Neural cell (in vitro differentiated cells): ENCODE results near the gene CCDC85C. TPM values are rescaled to one million over a fixed set of nuclear protein-coding genes. Genes with fewer than 3 reads are reported as not detected.

Experiments used
- H2AFZ ChIP-seq: fragments of 200-600, 300-800 bp; sonication (generic), shearing (Covaris generic); 2 replicates; pipeline ENCODE4 v1.6.0; 2014; ENCODE audit warnings: low read depth, mild to moderate bottlenecking, antibody characterized with exemption, low read length, moderate library complexity
- H3F3A ChIP-seq: fragments of 200-600 bp; shearing (Covaris generic); 2 replicates; pipeline ENCODE4 v1.6.1; 2016; ENCODE audit warnings: mild to moderate bottlenecking, moderate library complexity, mixed read lengths, antibody characterized with exemption, low read length; ENCODE audit not compliant: insufficient read depth, poor library complexity, severe bottlenecking
- H3K27ac ChIP-seq: fragments of 200-600, 300-800 bp; sonication (generic), shearing (Covaris generic); 2 replicates; pipeline ENCODE4 v1.5.1; 2014; ENCODE audit warnings: mild to moderate bottlenecking, low read length, moderate library complexity
- H3K27me3 ChIP-seq: fragments of 300-800, 200-600 bp; sonication (generic), shearing (Covaris generic); 2 replicates; pipeline ENCODE4 v1.6.0; 2014; ENCODE audit warnings: mild to moderate bottlenecking, low read depth, low read length, moderate library complexity; ENCODE audit not compliant: insufficient read depth
- H3K36me3 ChIP-seq: fragments of 300-800, 200-600 bp; sonication (generic), shearing (Covaris generic); 2 replicates; pipeline ENCODE4 v1.5.1; 2014; ENCODE audit warnings: mild to moderate bottlenecking, antibody characterized with exemption, low read length, moderate library complexity; ENCODE audit not compliant: insufficient read depth
- H3K4me2 ChIP-seq: fragments of 300-800, 200-600 bp; sonication (generic), shearing (Covaris generic); 2 replicates; pipeline ENCODE4 v1.6.0; 2014; ENCODE audit warnings: mild to moderate bottlenecking, low read length
- H3K4me3 ChIP-seq: fragments of 300-800, 200-600 bp; sonication (generic), shearing (Covaris generic); 2 replicates; pipeline ENCODE4 v1.5.1; 2014; ENCODE audit warnings: mild to moderate bottlenecking, low read length, moderate library complexity
- H3K79me2 ChIP-seq: fragments of 200-600 bp; shearing (Covaris generic); replicated peaks from 2 replicates; pipeline ENCODE4 v1.6.0; 2014; ENCODE audit warnings: mild to moderate bottlenecking, low read length, moderate library complexity; ENCODE audit not compliant: insufficient read depth
- H3K9ac ChIP-seq: fragments of 300-800, 200-600 bp; sonication (generic), shearing (Covaris generic); 2 replicates; pipeline ENCODE4 v1.6.1; 2016; ENCODE audit warnings: mild to moderate bottlenecking, low read length, mixed read lengths
- H3K9me2 ChIP-seq: fragments of 200-600 bp; shearing (Covaris generic); 2 replicates; pipeline ENCODE4 v1.6.1; 2016; ENCODE audit warnings: mild to moderate bottlenecking, low read length, mixed read lengths; ENCODE audit not compliant: insufficient read depth
- H3K9me3 ChIP-seq: fragments of 200-600, 300-800 bp; sonication (generic), shearing (Covaris generic); 2 replicates; pipeline ENCODE4 v1.6.1; 2016; ENCODE audit warnings: mild to moderate bottlenecking, mixed run types, low read length, moderate library complexity, mixed read lengths
- H4K20me1 ChIP-seq: fragments of 200-600 bp; shearing (Covaris generic); 2 replicates; pipeline ENCODE4 v1.6.1; 2016; ENCODE audit warnings: mild to moderate bottlenecking, mixed run types; ENCODE audit not compliant: insufficient read depth
- CTCF ChIP-seq: fragments of 450-650 bp; IDR thresholded peaks from 2 replicates; pipeline ENCODE4 v1.5.1; 2014; ENCODE audit warnings: antibody characterized with exemption, mild to moderate bottlenecking, moderate library complexity; ENCODE audit not compliant: poor library complexity, severe bottlenecking
- EP300 ChIP-seq: fragments of 450-650 bp; conservative IDR thresholded peaks from 2 replicates; pipeline ENCODE4 v1.6.1; 2014; ENCODE audit warnings: antibody characterized with exemption, mild to moderate bottlenecking, moderate library complexity; ENCODE audit not compliant: poor library complexity, severe bottlenecking
- EZH2 ChIP-seq: fragments of 200-600, 300-800 bp; shearing (Covaris generic), sonication (generic); IDR thresholded peaks from 2 replicates; pipeline ENCODE4 v1.6.1; 2014; ENCODE audit warnings: antibody characterized with exemption, low read length, borderline replicate concordance, mild to moderate bottlenecking; ENCODE audit not compliant: insufficient read depth, poor library complexity, severe bottlenecking
- MXI1 ChIP-seq: fragments of 450-650 bp; conservative IDR thresholded peaks from 2 replicates; pipeline ENCODE4 v1.6.1; 2014; ENCODE audit warnings: antibody characterized with exemption, mild to moderate bottlenecking; ENCODE audit not compliant: poor library complexity, severe bottlenecking
- POLR2AphosphoS5 ChIP-seq: IDR thresholded peaks from 2 replicates; pipeline ENCODE4 v1.6.1; 2012
- RAD21 ChIP-seq: fragments of 450-650 bp; conservative IDR thresholded peaks from 2 replicates; pipeline ENCODE4 v1.6.1; 2014; ENCODE audit warnings: antibody characterized with exemption, mild to moderate bottlenecking, moderate library complexity
- REST ChIP-seq: IDR thresholded peaks from 2 replicates; pipeline ENCODE4 v1.6.1; 2012; ENCODE audit warnings: borderline replicate concordance
- SMC3 ChIP-seq: fragments of 450-650 bp; conservative IDR thresholded peaks from 2 replicates; pipeline ENCODE4 v1.6.1; 2014; ENCODE audit warnings: antibody characterized with exemption, mild to moderate bottlenecking, moderate library complexity; ENCODE audit not compliant: poor library complexity
- TAF1 ChIP-seq: IDR thresholded peaks from 2 replicates; pipeline ENCODE4 v1.6.1; 2012; ENCODE audit warnings: low read depth
- polyA plus RNA-seq: library from polyadenylated mRNA; depleted of rRNA; stranded (reverse); fragments of >200 nt; gene quantifications from 2 replicates; pipeline ENCODE4 v1.2.3, GENCODE V29; 2014

CCDC85C gene
- polyA plus RNA-seq, 1 donor from 2014 or later: 24.8 TPM

DNA sequence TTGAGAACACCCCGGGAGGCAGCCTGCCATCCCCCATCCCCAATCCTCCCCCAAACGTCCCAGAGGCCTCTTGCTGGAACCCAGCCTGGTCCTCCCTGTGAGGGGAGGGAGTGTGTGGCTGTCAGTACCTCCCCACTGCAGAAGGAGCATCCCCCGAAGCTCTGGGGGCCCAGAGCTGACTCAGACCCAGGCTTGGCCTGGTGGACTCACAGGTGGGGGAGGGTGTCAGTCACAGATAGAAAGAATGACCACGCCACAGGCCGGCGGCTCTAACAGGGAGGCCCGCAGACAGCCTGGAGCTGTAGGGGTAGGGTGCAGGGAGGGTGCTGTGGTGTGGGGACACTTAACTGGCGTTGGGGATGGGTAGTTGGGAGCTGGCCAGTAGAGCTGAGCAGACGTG, 46.2 kb upstream of the CCDC85C start:
- Histone ChIP-seq H3K9ac (no peak overlapping the region), H4K20me1 (no peaks in the 10 kb centered on the region), H3K79me2 (no peaks in the 10 kb centered on the region), H3K27ac (no peak overlapping the region), H2AFZ (no peak overlapping the region), H3F3A (no peaks in the 10 kb centered on the region), H3K4me3 (no peak overlapping the region), H3K36me3 (no peaks in the 10 kb centered on the region), H3K9me3 (no peaks in the 10 kb centered on the region), H3K9me2 (no peaks in the 10 kb centered on the region), H3K27me3 (peaks cover 8% of the 10 kb centered on the region), H3K4me2 (no peak overlapping the region)
- TF ChIP-seq CTCF (no peak), EZH2 (no peak), RAD21 (no peak), TAF1 (no peak), EP300 (no peak), MXI1 (no peak), POLR2AphosphoS5 (no peak)

DNA sequence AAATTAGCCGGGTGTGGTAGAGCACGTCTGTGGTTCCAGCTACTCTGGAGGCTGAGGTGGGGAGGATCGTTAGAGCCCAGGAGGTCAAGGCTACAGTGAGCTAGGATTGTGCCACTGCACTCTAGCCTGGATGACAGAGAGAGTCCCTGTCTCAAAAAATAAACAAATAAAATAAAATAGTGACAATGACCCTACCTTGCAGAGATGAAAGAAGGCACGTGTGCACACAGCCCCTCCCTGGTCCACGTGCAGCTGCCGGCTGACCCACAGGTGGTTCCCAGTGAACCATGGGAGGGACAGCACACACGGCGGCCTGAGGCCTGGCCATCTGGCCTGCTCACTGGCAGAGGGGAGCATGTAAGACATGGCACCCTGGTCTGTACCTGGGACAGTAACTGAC, 45.6 kb upstream of the CCDC85C start:
- Histone ChIP-seq H2AFZ (no peak overlapping the region), H3K27me3 (peaks cover 11% of the 10 kb centered on the region), H3K9me3 (no peaks in the 10 kb centered on the region), H3K27ac (no peak overlapping the region), H4K20me1 (no peaks in the 10 kb centered on the region), H3K4me3 (no peak overlapping the region), H3K36me3 (no peaks in the 10 kb centered on the region), H3F3A (no peaks in the 10 kb centered on the region), H3K79me2 (no peaks in the 10 kb centered on the region), H3K9me2 (no peaks in the 10 kb centered on the region), H3K9ac (no peak overlapping the region), H3K4me2 (no peak overlapping the region)
- no peak for TF ChIP-seq RAD21
- TF ChIP-seq SMC3: no peak
- no peak for TF ChIP-seq TAF1
- TF ChIP-seq EP300: no peak
- no peak for TF ChIP-seq CTCF
- no peak for TF ChIP-seq MXI1
- TF ChIP-seq REST: no peak
- TF ChIP-seq POLR2AphosphoS5: no peak
